ENCODE data around the gene CUZD1. TPM values are rescaled to one million over a fixed set of nuclear protein-coding genes. Genes with fewer than 3 reads are reported as not detected.
"Not testable (repeated sequence)": the region's sequence is repeated elsewhere in the genome, so short reads cannot be mapped to it uniquely, and the experiment has no call there.

CUZD1 gene
- polyA plus RNA-seq (ENCODE audit: insufficient read length in 10 of 10), result 1 to 10 TPM in 8 of 10 donors, under 1 TPM in 2; 0.59 to 1.9 (median 1.3) TPM
- long read RNA-seq, donor 1, result 0 reads
- long read RNA-seq, donor 2, result 0 reads
- long read RNA-seq, donor 3, result 0 reads
- long read RNA-seq, donor 4, result 0 reads
- long read RNA-seq, donor 5, result 0 reads
- long read RNA-seq, donor 6, result 0 reads
- long read RNA-seq, donor 7, result 0 reads
- long read RNA-seq, donor 8, result 0 reads
- long read RNA-seq, donor 9, result 0 reads

GRCh38 chr10:122845783-122846332 lies at the start of gene CUZD1:
Gene CUZD1, minus strand, starts transcription at chr10:122845857. Its CDS starts 14 bp downstream, at chr10:122845843.
- no peak for DNase-seq

- DNase-seq, result no peak
Measured at GRCh38 chr10:122894261-122894944, 48.7 kb upstream of the CUZD1 start.

DNA sequence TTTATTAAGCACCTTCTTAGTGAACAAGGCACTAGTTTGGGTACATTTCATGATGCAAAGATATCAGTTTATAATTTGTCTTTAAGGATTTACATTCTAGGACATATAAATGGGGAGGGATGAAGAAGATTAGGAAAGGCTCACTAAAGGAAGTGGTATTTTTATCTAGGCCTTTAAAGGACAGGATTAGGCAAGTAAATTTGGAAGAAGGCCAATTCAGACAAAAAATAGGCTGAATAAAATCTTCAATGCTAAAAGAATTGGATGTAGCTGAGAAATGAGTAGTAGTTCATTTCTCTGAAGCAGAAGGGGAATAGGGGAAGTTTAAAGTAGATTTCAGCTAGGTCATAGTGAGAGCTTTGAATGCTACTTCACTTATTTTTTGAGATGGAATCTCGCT lies 38.5 kb upstream of the CUZD1 start:
- no peak for DNase-seq

DNA sequence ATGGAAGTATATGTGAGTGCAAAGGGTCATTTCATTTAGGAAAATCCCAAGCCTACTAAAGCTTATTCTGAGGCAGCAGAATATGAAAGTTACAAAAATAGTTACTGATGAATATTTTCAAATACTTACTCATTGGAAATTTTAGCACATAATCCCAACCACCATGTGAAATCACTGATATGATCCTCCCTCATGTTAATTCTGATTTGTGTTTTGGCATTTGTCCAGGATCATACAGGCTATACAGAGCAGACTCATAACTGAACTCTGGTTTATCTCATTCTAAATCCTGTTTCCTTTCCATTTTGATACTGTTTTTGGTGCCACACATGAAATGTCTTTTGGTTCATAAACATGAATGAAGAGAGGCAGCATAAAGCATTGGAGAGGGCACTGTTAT lies 37.1 kb upstream of the CUZD1 start:
- no peak for DNase-seq

DNA sequence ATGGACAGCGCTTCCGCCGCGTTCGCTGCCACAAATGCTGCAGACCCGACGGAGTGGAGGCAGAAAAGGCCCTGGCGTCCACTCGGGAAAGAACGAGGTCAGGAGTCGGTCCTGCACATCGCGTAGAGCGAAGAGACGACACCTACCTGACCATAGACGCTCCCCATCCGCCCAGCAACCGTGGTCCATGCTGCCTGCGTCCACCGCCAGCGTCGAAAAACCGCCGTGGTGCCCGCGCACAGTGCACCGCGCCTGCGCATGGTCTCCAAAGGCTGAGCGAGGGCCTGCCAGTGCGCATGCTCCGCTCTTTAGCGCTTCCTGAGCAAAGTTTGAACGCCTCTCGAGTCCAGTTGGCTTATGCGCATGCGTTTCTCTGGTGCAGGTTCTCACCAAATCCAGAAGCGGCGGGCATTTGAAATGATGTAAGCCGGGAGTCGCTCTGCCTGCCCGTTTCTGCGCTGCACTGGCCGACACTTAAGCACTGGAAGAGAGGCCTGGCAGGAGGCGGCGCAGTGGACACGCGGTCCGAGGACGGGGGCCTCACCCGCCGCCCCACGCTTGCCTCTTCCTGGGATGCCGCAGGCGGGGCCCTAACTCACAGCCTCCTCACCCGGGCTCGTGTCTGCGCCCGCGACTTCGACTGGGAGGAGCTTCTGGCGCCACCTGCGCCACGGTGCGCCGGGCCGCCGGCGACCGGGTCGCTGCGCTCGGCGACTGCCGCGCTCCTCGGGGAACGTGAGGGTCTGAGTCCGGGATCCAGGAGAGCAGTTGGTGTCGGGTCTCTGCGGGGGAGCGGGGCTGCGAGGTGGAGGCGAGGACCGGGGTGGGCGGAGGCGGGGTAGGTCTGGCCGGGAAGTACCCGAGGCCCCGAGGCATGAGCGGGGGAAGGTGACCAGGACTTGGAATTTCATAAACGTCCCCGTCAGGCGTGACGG lies 33.9 kb upstream of the CUZD1 start, which contains the start of gene FAM24B:
Gene FAM24B (minus strand): TSS at position 243 of the 935 bp plus-strand sequence. CDS start 29,066 bp downstream, outside the sequence.
- DNase-seq, result peak; percentile 97 to 98 (median 98)

DNA sequence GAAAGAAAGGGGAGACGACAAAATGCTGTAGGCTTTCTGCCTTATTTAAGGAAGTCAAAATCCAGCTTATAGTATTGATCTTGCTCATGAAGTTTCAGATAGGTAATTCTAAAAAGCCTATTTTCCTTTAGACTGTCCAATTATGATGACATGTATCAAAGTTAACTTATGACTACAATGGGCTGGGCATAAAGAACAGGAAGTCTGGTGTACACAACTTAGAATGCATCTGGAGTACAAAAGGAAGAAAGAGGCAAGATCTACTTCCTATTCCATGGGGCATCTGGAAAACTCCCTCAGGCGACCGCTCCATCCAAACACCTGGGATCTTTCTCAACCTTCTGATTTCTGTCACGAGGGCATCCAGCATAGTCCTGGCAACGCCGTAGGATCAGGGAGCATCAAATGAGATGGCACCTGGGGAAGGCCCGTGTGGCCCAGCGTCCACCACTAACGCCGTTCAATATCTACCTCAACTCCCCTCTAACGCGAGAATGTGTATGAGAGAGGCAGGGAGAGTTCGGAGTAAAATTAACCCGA lies 33.2 kb upstream of the CUZD1 start:
- no peak for DNase-seq

DNA sequence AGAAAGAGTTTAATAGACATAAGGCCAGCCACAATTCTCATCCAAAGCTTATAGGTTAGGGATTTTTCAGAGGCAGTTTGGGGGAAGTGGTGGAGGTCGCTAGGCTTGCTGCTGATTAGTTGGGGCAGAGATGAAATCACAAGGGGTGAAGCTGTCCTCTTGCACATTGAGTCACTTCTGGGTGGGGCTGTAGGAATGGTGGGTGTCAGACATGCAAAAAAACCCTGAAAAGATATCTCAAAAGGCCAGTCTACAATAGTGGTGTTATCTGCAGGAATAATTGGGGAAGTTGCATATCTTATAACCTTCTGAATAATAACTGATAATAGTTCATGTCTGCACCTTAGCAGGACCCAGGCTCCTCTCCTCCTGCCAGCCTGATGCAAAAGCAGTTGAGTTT lies 31.6 kb upstream of the CUZD1 start:
- DNase-seq, result no peak

DNA sequence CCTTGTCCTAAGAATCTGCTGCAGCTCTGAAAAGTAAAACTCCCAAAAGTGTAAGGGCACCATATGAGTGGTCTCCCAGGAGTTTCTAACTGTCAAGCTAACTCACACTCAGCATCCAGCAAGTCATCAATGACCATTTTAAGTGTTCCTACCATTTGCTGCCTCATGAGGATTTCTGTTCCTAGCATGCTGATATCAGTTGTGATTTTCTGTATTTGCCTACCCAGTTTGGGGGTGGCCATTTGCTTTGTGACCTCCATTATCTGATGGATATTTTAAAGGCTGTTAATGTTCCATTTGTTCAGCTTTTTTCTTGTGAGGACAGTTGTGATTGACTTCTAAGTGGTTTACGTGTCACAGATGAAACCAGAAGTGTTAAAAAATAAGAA lies 30.8 kb upstream of the CUZD1 start:
- DNase-seq, result no peak

- DNase-seq, result no peak
Measured at GRCh38 chr10:122875843-122876466, 30.3 kb upstream of the CUZD1 start.

- not testable (repeated sequence) for DNase-seq
Measured at GRCh38 chr10:122871947-122872346, 26.3 kb upstream of the CUZD1 start.

GRCh38 chr10:122868768-122869167 lies 23.1 kb upstream of the CUZD1 start:
- DNase-seq, result not testable (repeated sequence)

DNA sequence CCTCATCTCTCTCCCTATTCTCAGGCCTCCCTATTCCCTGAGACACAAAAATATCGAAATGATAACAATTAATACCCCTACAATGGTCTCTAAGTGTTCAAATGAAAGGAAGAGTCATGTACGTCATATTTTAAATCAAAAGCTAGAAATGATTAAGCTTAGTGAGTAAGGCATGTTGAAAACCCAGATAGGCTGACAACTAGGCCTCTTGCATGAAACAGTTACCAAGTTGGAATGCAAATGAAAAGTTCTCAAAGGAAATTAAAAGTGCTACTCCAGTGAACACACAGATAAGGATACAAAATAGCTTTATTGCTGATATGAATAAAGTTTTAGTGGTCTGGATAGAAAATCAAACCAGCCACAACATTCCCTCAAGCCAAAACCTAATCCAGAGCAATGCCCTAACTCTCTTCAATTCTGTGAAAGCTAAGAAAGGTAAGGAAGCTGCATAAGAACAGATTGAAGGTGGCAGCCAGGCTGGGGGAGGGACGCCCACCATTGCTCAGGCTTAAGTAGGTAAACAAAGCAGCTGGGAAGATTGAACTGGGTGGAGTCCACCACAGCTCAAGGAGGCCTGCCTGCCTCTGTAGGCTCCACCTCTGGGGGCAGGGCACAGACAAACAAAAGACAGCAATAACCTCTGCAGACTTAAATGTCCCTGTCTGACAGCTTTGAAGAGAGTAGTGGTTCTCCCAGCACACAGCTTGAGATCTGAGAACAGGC lies 21.3 kb upstream of the CUZD1 start:
- DNase-seq, result not testable (repeated sequence)

DNA sequence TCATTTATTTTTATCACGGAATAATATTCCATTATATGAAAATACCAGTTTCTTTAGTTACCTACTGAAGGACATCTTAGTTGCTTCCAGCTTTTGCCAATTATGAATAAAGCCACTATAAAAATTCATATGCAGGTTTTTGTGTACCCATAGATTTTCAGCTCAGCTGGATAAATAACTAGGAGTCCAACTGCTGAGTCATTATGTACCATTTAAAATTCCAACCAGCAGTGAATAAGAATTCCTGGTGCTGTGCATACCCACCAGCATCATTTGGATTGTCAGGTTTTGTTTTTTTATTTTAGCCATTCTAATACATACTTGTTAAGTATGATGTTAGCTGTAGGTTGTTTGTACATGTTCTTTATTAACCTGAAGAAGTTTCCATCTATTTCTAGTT lies 19.2 kb upstream of the CUZD1 start:
- no peak for DNase-seq

DNA sequence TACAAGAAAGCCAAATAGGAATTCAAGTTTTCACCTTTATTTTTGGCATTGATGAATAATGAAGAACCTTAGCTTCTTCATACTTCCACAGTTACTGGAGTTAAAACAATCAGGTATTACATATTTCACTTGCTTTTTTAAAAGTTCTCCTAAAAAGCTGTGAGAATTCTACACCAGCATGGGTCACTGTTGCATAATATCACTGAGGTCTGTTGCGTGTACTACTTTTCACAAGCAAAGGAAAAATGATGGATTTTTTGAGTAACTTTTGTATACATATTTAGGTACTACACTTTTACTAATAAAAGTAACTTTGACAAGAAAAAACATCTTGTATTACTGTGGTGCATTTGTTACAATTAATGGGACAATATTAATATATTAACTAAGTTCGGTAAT lies 18.5 kb upstream of the CUZD1 start:
- no peak for DNase-seq

GRCh38 chr10:122863216-122864193 lies 17.8 kb upstream of the CUZD1 start:
- DNase-seq, result no peak

DNA sequence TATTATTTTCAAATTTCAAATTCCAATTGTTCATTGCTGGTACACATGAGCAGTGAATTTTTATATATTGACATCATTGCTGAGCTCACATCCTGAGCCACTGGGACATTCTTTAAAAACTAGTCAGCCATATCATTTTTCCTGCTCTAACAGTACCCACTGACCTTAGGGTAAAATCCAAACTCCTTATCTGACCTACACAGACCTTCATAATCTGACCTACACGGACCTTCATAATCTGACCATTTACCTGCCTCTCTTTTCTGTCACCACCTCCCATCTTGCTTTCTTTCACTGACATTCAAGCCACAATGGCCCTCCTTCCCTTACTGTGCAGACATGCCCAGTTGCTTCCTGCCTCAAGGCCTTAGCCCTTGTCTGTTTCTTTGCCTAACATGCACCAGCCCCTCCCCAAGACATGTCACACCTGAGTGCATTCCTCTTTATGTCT lies 16.1 kb upstream of the CUZD1 start:
- DNase-seq, result no peak

GRCh38 chr10:122859527-122859926 lies 13.9 kb upstream of the CUZD1 start:
- no peak for DNase-seq

GRCh38 chr10:122858042-122858441 lies 12.4 kb upstream of the CUZD1 start:
- not testable (repeated sequence) for DNase-seq

DNA sequence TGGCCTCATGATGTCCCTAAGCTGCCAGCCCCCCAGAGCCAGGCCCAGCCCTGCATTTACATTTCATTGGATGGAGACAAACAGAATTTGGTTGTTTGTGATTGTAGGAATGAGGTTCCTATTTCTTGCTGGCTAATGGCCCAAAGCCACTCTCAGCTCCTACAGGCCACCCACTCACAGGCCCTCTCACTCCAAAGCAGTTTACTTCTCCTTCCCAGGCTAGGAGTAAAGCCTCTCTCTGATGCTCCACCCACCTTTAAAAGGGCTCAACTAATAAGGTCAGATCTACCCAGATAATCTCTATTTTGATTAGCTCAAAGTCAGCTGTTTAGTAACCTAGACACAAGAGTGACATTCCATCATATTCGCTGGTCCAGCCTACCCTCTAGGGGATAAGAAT lies 11.2 kb upstream of the CUZD1 start:
- DNase-seq, result no peak

Data from muscle of back (tissue), 13 donors.